GM10248 (cell line): ENCODE data around the gene MED16.

Experiments
- CTCF ChIA-PET: fragments of 300-600 bp; sonication (Branson Sonifier 250); formaldehyde crosslinking; extraction: SDS; loops from one replicate; lab custom pipeline; 2021; ENCODE audit warnings: antibody characterized with exemption; lab: Yijun Ruan, JAX
- POLR2A ChIA-PET: fragments of 350-650 bp; sonication (Branson Sonifier 250); formaldehyde crosslinking; extraction: SDS; loops from one replicate; lab custom pipeline; 2020; ENCODE audit warnings: antibody characterized with exemption; lab: Yijun Ruan, JAX
- DNase-seq: peaks from one replicate; pipeline ENCODE4 v3.0.0; 2012; ENCODE audit errors: extremely low spot score
- TF ChIP-seq, protein P1 (sequence below): IDR thresholded peaks from 2 replicates; pipeline ENCODE4 v1.5.1; 2012; ENCODE audit warnings: mild to moderate bottlenecking, low read depth; ENCODE audit errors: extremely low read depth, missing control alignments, control extremely low read depth

Gene MED16

DNA sequence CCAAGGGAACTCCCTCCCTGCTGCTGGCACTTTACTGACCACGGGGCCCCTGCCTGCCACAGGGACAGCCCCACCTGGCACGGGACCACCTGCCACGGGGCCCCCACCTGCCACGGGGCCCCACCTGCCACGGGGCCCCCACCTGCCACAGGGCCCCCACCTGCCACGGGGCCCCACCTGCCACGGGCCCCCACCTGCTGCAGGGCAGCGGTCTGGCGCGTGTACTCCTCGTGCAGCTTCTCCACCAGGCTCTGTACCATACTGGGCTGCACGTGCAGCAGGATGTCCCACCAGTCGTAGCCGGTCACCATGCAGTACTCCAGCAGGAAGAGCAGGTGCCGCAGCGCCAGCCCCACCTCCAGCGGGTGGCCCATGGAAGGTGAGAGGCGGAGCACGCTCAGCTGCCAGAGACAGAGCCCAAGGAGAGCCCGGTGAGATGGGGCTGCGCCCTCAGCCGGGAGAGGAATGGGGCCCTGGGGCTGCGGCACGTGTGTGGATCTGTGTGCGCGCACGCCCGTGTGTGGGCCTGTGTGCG, 16.1 kb downstream of the MED16 start:
- CTCF ChIA-PET = interaction anchor here (1.2 to 2.4 kb wide), 2 partner anchors 12 to 14 kb away, joined by 3 to 12 read pairs; no protein-coding TSS in a partner anchor
- no peak for DNase-seq
- POLR2A ChIA-PET = no interaction called here
- TF ChIP-seq, protein P1, sequence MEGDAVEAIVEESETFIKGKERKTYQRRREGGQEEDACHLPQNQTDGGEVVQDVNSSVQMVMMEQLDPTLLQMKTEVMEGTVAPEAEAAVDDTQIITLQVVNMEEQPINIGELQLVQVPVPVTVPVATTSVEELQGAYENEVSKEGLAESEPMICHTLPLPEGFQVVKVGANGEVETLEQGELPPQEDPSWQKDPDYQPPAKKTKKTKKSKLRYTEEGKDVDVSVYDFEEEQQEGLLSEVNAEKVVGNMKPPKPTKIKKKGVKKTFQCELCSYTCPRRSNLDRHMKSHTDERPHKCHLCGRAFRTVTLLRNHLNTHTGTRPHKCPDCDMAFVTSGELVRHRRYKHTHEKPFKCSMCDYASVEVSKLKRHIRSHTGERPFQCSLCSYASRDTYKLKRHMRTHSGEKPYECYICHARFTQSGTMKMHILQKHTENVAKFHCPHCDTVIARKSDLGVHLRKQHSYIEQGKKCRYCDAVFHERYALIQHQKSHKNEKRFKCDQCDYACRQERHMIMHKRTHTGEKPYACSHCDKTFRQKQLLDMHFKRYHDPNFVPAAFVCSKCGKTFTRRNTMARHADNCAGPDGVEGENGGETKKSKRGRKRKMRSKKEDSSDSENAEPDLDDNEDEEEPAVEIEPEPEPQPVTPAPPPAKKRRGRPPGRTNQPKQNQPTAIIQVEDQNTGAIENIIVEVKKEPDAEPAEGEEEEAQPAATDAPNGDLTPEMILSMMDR = no peak

DNA sequence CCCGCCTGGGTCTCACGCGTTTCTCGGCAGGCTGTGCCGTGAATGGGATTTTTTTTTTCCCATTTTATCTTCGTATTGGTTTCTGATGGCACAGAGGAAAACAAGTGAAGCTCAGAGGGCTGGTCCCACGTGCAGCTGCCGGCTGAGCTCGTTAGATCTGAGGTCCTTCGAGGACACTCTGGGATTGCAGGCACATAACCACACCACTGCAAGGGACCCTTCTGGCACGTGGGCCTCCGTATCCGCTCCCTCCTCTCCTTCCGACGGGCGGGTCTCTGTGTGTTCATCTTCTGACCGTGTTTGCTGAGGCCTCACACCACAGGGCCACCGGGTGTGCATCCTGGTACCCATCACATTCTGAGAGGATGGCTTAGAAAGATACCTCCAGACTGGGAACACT, 16.9 kb downstream of the MED16 start:
- POLR2A ChIA-PET = interaction anchor here (0.5 kb wide), 1 partner anchor 26 kb away, joined by 3 read pairs; no protein-coding TSS in a partner anchor
- no peak for DNase-seq
- CTCF ChIA-PET = interaction anchor here (4.3 kb wide), 1 partner anchor 12 kb away, joined by 23 read pairs; no protein-coding TSS in a partner anchor
- TF ChIP-seq, protein P1 = no peak

DNA sequence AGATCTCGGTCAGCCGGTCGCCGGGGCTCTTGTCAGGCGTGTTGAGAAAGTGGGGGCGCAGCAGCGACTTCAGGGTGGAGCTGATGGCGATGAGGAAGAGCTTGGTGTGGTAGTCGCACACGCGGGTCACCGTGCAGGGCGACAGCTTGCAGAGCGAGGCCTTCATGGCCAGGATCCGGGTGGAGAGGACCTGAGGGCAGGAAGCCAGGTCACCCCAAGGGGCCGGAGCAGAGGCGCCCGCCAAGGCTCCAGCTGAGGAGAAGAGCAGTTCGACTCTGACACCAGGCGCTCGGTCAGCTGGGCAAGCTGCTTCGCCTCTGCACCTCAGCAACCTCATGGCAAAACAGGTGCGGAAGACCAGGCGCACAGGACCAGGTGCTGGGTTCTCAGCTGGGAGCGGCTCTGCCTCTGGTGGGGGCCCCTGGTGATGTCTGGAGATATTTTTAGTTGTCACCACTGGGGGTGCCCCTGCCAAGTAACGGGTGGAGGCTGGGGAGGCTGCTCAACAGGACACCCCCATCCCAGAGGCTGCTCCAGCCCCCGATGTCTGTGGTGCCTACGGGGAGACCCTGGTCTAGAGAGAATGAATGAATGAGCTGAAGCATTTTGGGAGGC, 17.6 kb downstream of the MED16 start:
- DNase-seq = no peak
- TF ChIP-seq, protein P1 = no peak
- ChIA-PET POLR2A (interaction anchor here (0.5 kb wide), 1 partner anchor 27 kb away, joined by 3 read pairs; no protein-coding TSS in a partner anchor), CTCF (interaction anchor here (4.3 kb wide), 1 partner anchor 11 kb away, joined by 23 read pairs; no protein-coding TSS in a partner anchor)

DNA sequence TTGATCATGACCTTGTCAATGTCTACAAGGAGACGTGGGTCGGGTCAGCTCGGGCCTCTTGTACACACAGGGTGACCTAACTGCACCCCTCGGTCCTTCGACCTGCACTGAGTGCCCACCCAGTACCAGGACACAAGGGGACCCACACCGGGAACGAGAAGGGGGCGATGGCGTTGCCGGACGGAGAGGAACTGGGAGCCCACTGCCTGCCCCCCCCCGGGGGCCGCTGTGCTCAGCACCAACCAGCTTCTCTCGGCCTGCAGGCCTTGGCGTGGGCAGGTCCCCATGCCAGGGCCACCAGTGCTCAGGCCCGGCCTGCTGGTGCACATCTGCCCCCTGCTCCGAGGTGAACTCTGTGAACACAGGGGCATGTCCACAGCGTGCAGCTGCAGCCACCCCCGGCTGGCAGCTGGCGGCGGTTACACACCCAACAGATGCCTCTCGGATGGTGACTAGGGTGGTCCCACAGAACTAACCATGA, 19.4 kb downstream of the MED16 start:
- POLR2A ChIA-PET = interaction anchor here (0.6 kb wide), 1 partner anchor 158 kb away, joined by 4 read pairs; no protein-coding TSS in a partner anchor
- DNase-seq = no peak
- CTCF ChIA-PET = interaction anchor here (4.3 kb wide), 1 partner anchor 9 kb away, joined by 23 read pairs; no protein-coding TSS in a partner anchor
- TF ChIP-seq, protein P1 = no peak

DNA sequence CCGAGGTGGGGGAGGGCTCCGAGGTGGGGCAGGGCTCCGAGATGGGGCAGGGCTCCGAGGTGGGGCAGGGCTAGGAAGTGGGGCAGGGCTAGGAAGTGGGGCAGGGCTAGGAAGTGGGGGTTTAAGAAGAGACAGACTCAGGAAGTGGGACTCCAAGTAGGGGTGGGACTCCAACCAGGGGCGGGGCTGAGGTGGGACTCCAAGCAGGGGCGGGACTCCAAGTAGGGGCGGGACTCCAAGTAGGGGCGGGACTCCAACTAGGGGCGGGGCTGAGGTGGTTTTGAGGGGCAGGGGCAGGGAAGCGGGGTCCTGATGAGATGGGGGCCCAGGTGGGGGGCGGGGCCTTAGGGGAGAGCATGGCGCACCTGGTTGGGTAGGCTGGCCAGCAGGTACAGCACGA, 19.9 kb downstream of the MED16 start:
- ChIA-PET POLR2A (no interaction called here), CTCF (interaction anchor here (4.3 kb wide), 1 partner anchor 9 kb away, joined by 23 read pairs; no protein-coding TSS in a partner anchor)
- TF ChIP-seq, protein P1 = no peak
- peak; percentile 67 for DNase-seq

DNA sequence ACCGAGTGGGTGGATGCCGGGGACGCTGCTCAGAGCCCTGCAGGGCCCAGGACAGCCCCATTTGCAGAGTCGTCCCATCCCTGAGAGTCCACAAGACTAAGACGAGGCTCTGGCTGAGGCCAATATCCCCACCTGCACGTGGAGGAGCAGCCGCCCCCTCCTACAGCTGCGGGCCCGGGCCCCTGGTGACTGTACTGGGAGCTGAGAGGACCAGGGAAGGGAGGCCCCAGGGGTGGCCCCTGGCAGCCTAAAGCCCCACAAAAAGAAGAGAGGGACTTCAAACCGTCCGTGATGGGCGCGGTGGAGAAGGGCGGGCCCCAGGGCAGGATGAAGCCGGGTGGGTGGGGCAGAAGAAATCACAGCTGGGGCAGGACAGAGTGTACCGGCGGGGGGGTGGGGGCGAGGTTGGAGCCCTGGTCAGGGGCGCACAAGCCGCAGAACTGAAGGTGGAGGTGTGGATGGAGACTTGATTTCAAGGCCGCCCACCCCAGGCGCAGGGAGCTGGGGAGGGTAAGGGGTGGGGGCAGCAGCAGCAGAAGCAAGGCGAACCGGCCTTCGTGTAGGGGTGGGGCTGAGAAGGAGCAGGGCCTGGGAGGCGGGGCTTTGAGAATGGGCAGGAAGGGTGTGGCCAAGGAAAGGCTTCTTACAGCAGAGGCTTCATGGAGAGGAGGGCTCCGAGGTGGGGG, 20.6 kb downstream of the MED16 start:
- DNase-seq = peak; percentile 79
- CTCF ChIA-PET = interaction anchor here (4.3 kb wide), 1 partner anchor 8 kb away, joined by 23 read pairs; no protein-coding TSS in a partner anchor
- POLR2A ChIA-PET = interaction anchor here (1.4 kb wide), 1 partner anchor 9 kb away, joined by 5 read pairs; no protein-coding TSS in a partner anchor
- TF ChIP-seq, protein P1 = no peak
